Osteoblast (primary cell): ENCODE data around the gene CPED1. TPM values are rescaled to one million over a fixed set of nuclear protein-coding genes. Genes with fewer than 3 reads are reported as not detected.

Experiments used
- DNase-seq: peaks from one replicate; pipeline ENCODE4 v3.0.0; 2011; ENCODE audit warnings: low spot score, mixed read lengths; ENCODE audit not compliant: insufficient read length; ENCODE audit errors: missing footprints
- H2AFZ ChIP-seq: 2 replicates; pipeline ENCODE4 v1.6.0; 2011; ENCODE audit warnings: mild to moderate bottlenecking, low read length
- H3K27ac ChIP-seq: 2 replicates; pipeline ENCODE4 v1.5.1; 2011; ENCODE audit warnings: mild to moderate bottlenecking, low read depth, low read length, moderate library complexity
- H3K27me3 ChIP-seq: 2 replicates; pipeline ENCODE4 v1.6.0; 2012; ENCODE audit warnings: mild to moderate bottlenecking, control low read depth, inconsistent platforms, low read length, moderate library complexity; ENCODE audit not compliant: insufficient read depth
- H3K36me3 ChIP-seq: 2 replicates; pipeline ENCODE4 v1.5.1; 2011; ENCODE audit warnings: mild to moderate bottlenecking, low read length, control low read depth, moderate library complexity; ENCODE audit not compliant: insufficient read depth
- H3K4me1 ChIP-seq: 2 replicates; pipeline ENCODE4 v1.5.1; 2011; ENCODE audit warnings: mild to moderate bottlenecking, low read length, control low read depth, moderate library complexity; ENCODE audit not compliant: insufficient read depth
- H3K4me2 ChIP-seq: 2 replicates; pipeline ENCODE4 v1.6.0; 2011; ENCODE audit warnings: mild to moderate bottlenecking, low read length; ENCODE audit not compliant: insufficient read depth
- H3K4me3 ChIP-seq: fragments of 200-600 bp; sonication (generic); 3 replicates; pipeline ENCODE4 v1.5.1; 2012; ENCODE audit warnings: mild to moderate bottlenecking, low read length, inconsistent platforms; ENCODE audit not compliant: insufficient read depth
- H3K79me2 ChIP-seq: 2 replicates; pipeline ENCODE4 v1.6.0; 2012; ENCODE audit warnings: mild to moderate bottlenecking, low read length, control low read depth, inconsistent platforms; ENCODE audit not compliant: insufficient read depth
- H3K9me3 ChIP-seq: 2 replicates; pipeline ENCODE4 v1.5.1; 2011; ENCODE audit warnings: low read depth, low read length, control low read depth
- H4K20me1 ChIP-seq: 2 replicates; pipeline ENCODE4 v1.6.0; 2012; ENCODE audit warnings: mild to moderate bottlenecking, low read length, control low read depth; ENCODE audit not compliant: insufficient read depth
- total RNA-seq: library from RNA; depleted of rRNA; stranded (reverse); fragments of >200 nt; gene quantifications from 2 replicates; pipeline ENCODE4 v1.2.3, GENCODE V29; 2012
- TF ChIP-seq, protein P1 (sequence below): IDR thresholded peaks from 2 replicates; pipeline ENCODE4 v1.5.1; 2011; ENCODE audit warnings: mild to moderate bottlenecking, low read depth, low read length, moderate library complexity; ENCODE audit errors: extremely low read depth

The CPED1 gene
- total RNA-seq, 1 donor: 30.8 TPM

DNA sequence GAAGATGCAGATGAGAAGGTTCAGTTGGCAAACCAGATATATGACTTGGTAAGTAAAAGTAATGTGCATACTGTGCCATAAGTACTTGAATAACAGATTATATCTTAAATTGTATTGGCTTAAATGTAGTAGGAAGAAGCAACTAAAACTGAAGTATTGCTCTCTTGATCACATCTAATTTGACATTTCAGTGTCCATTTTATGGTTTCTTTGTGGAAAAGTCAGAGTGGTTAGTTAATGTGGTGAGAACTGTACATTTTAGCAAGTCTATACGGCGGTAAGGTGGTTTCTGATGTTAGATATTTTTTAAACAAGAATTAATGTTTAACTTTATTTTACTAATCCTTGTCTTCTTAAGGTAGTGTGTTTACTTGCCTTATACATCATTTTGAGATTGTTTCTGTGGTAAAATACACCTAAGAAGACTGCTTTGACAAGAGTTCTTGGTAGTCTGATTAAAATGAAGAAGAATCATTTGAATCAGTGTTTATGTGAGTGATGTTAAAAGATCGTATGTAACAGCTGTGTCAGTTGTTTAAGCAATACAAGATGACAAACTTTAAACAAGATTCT is 32.8 kb upstream of the CPED1 start:
- H3K9me3 ChIP-seq: no peaks in the 10 kb centered on the region
- H3K4me1 ChIP-seq: peaks cover 7% of the 10 kb centered on the region
- no peaks in the 10 kb centered on the region for H4K20me1 ChIP-seq
- no peak overlapping the region for H3K4me3 ChIP-seq
- no peak overlapping the region for H2AFZ ChIP-seq
- H3K4me2 ChIP-seq: no peak overlapping the region
- no peak for DNase-seq
- TF ChIP-seq, protein P1, sequence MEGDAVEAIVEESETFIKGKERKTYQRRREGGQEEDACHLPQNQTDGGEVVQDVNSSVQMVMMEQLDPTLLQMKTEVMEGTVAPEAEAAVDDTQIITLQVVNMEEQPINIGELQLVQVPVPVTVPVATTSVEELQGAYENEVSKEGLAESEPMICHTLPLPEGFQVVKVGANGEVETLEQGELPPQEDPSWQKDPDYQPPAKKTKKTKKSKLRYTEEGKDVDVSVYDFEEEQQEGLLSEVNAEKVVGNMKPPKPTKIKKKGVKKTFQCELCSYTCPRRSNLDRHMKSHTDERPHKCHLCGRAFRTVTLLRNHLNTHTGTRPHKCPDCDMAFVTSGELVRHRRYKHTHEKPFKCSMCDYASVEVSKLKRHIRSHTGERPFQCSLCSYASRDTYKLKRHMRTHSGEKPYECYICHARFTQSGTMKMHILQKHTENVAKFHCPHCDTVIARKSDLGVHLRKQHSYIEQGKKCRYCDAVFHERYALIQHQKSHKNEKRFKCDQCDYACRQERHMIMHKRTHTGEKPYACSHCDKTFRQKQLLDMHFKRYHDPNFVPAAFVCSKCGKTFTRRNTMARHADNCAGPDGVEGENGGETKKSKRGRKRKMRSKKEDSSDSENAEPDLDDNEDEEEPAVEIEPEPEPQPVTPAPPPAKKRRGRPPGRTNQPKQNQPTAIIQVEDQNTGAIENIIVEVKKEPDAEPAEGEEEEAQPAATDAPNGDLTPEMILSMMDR: no peak
- peaks cover 19% of the 10 kb centered on the region for H3K36me3 ChIP-seq
- H3K27me3 ChIP-seq: no peaks in the 10 kb centered on the region
- H3K79me2 ChIP-seq: peaks cover 16% of the 10 kb centered on the region
- no peak overlapping the region for H3K27ac ChIP-seq

DNA sequence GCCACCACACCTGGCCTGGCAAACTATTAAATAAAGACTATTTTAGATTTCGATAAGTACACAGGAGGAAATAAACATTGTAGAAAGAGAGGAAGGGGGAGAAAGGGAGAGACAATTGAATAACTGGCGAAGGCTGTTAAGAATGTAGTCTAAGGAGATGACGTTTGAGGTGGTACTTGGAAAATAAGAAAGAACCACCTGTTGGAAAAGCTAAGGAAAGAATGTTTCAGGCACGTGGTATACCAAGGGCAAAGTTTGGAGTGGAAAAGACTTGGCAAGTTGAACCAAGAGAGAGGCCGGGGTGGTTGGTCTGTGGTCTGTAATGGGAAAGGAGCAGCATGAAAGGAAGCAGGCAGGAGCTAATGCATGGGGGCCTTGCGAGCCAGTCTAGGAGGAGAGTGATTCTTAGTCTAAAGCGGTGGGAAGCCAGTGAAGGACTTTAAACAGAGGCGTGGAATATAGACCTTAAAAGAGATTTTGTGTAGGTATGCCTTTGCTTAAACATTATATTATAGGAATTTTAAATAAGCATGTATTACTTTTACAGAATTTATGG is 28.5 kb upstream of the CPED1 start:
- Histone ChIP-seq H2AFZ (no peak overlapping the region), H3K4me1 (no peaks in the 10 kb centered on the region), H3K27ac (no peak overlapping the region), H4K20me1 (peaks cover 3% of the 10 kb centered on the region), H3K27me3 (no peaks in the 10 kb centered on the region), H3K36me3 (peaks cover 21% of the 10 kb centered on the region), H3K79me2 (no peaks in the 10 kb centered on the region), H3K9me3 (no peaks in the 10 kb centered on the region), H3K4me2 (no peak overlapping the region), H3K4me3 (no peak overlapping the region)
- TF ChIP-seq, protein P1: no peak
- DNase-seq: no peak

DNA sequence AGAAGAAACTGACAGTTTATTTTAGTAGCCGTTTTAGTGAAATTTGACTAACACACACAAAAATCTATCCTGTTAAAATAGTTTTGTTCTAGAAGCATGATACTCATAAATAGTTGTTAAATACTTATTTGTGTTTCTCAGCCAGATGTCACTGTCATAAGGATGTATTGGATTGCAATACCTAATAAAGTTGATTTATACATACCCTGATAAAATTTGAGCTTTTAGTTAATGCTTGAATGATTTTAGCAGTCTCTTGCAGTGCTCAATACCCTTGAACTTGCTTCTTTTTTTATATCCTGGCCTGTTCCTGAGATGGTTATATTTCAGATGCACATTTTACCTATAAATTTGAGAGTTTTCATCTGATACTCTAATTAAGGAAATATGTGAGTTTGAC is 27.8 kb upstream of the CPED1 start:
- TF ChIP-seq, protein P1: no peak
- Histone ChIP-seq H3K27me3 (no peaks in the 10 kb centered on the region), H4K20me1 (peaks cover 3% of the 10 kb centered on the region), H3K9me3 (no peaks in the 10 kb centered on the region), H3K4me1 (no peaks in the 10 kb centered on the region), H3K27ac (no peak overlapping the region), H3K4me3 (no peak overlapping the region), H3K36me3 (peaks cover 16% of the 10 kb centered on the region), H3K4me2 (no peak overlapping the region), H2AFZ (no peak overlapping the region), H3K79me2 (no peaks in the 10 kb centered on the region)
- no peak for DNase-seq

DNA sequence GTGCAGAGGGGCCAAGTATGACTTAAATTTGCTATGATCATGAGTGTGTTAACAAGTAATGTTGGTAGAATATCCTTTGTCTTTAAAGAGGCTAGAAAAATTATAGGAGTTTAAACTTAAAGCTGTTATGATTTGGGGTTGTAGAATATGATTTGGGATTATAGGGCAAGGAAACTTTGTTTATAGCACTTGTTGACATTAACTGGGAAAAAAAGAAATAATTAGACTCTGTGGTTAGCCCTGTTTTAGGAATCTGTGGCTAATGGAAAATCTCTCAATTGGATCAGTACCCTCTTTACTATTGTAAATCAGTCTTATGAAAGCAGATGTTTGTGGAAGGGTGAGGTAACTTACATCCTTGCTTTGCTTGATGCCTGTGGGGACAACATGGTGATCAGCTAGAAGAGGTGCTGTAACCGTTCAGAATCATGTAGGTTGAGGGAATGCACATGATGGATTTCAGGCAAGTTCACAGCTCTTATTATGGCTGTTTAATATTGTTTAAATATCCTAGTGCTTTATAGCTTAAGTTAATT is 26.8 kb upstream of the CPED1 start:
- H2AFZ ChIP-seq: no peak overlapping the region
- TF ChIP-seq, protein P1: no peak
- no peaks in the 10 kb centered on the region for H3K4me1 ChIP-seq
- no peak for DNase-seq
- peaks cover 10% of the 10 kb centered on the region for H3K36me3 ChIP-seq
- H3K9me3 ChIP-seq: no peaks in the 10 kb centered on the region
- no peaks in the 10 kb centered on the region for H3K27me3 ChIP-seq
- H3K79me2 ChIP-seq: no peaks in the 10 kb centered on the region
- no peak overlapping the region for H3K4me3 ChIP-seq
- H3K27ac ChIP-seq: no peak overlapping the region
- no peak overlapping the region for H3K4me2 ChIP-seq
- H4K20me1 ChIP-seq: peaks cover 3% of the 10 kb centered on the region
